ENCODE results near the gene AFF3.

- TF ChIP-seq CTCF (IDR thresholded peaks at IDR 0.05; ENCODE audit: low read depth, low read length, poor library complexity, severe bottlenecking) (no peak), EZH2phosphoT487 (IDR thresholded peaks at IDR 0.05; ENCODE audit: borderline replicate concordance, low read length) (no peak)
These were observed 406.6 kb downstream of the AFF3 start for GRCh38 chr2:99735753-99736152.
